Kidney (tissue), 14 donors: Measurements from ENCODE around the gene GLP2R. TPM values are rescaled to one million over a fixed set of nuclear protein-coding genes. Genes with fewer than 3 reads are reported as not detected.

Experiments
- DNase-seq, 5 donors: peaks; one replicate each; pipeline ENCODE4 v3.0.0-alpha.2; 2013 to 2020
- FAIRE-seq: peaks from 2 replicates; lab custom pipeline; 2012; peaks lifted over from hg19 to GRCh38; lab: Jason Lieb, UNC
- H3K27ac ChIP-seq, 2 donors: one replicate each; pipeline ENCODE4 v1.7.0; 2013; ENCODE audit warnings: low read depth in 2 of 2, low read length in 2 of 2, inconsistent platforms in 1 of 2
- H3K27me3 ChIP-seq: one replicate; pipeline ENCODE4 v1.7.1; 2013; ENCODE audit warnings: low read length, inconsistent platforms; ENCODE audit not compliant: control insufficient read depth, insufficient read depth
- H3K36me3 ChIP-seq, 3 donors: one replicate each; pipeline versions ENCODE4 v1.7.0 to v1.7.1; 2013; ENCODE audit warnings: low read length in 3 of 3, control low read depth in 1 of 3, inconsistent platforms in 1 of 3; ENCODE audit not compliant: insufficient read depth in 3 of 3, control insufficient read depth in 2 of 3
- H3K4me1 ChIP-seq, 3 donors: one replicate each; pipeline versions ENCODE4 v1.7.0 to v1.7.1; 2013; ENCODE audit warnings: low read length in 3 of 3, inconsistent platforms in 1 of 3, low read depth in 1 of 3; ENCODE audit not compliant: control insufficient read depth in 2 of 3, insufficient read depth in 2 of 3
- H3K4me3 ChIP-seq, 3 donors: one replicate each; pipeline versions ENCODE4 v1.7.0 to v1.8.1; 2013; ENCODE audit warnings: low read length in 3 of 3, control low read depth in 1 of 3, inconsistent platforms in 1 of 3
- H3K9ac ChIP-seq, 3 donors: one replicate each; pipeline versions ENCODE4 v1.7.0 to v1.7.1; 2013; ENCODE audit warnings: low read length in 3 of 3, control low read depth in 1 of 3, inconsistent platforms in 1 of 3
- H3K9me3 ChIP-seq, 3 donors: one replicate each; pipeline versions ENCODE4 v1.7.0 to v1.7.1; 2013; ENCODE audit warnings: low read length in 3 of 3, control low read depth in 1 of 3, inconsistent platforms in 1 of 3; ENCODE audit not compliant: control insufficient read depth in 2 of 3, insufficient read depth in 1 of 3
- CTCF ChIP-seq: IDR thresholded peaks from 3 replicates; pipeline ENCODE4 v1.5.1; 2012; ENCODE audit warnings: mild to moderate bottlenecking, moderate library complexity, borderline replicate concordance; ENCODE audit not compliant: insufficient read depth; ENCODE audit errors: extremely low read depth
- intact Hi-C: fragments of 100-400 bp; cut with DNase I; formaldehyde crosslinking; loops from one replicate; pipeline ENCODE4 v1.11.1; 2022
- polyA plus RNA-seq: library from polyadenylated mRNA; stranded (reverse); fragments of 350-450 nt; fragmentation: Illumina TruSeq; extraction: RNeasy Lipid Tissue Mini Kit (QIAGEN cat#74804); gene quantifications from one replicate; pipeline ENCODE4 v1.2.3, GENCODE V29; 2014; ENCODE audit warnings: low read depth, low replicate concordance; ENCODE audit not compliant: insufficient read depth
- total RNA-seq: library from RNA; stranded (reverse); fragmentation: NEBNext Ultra II Directional; extraction: Animal tissue kit (Norgen Biotek cat#: 25700); gene quantifications from one replicate; pipeline ENCODE4 v1.2.1, GENCODE V29; 2021
- donor health status: control.
- donor health status: control.
- donor health status: control.
- donor health status: control.
- donor health status: control.
- donor health status: DM: yes; HTN: yes; CAD: no.
- donor health status: Normal renal cell carcinoma (clear cell type).

Gene GLP2R
- total and polyA plus RNA-seq, 2 donors from 2014 or later = not detected

GRCh38 chr17:9874722-9875121 is 49.0 kb downstream of the GLP2R start:
- TF ChIP-seq CTCF = no peak
- Histone ChIP-seq H3K36me3 (no peaks in the 10 kb centered on the region), H3K27ac (no peak overlapping the region), H3K4me3 (no peak overlapping the region), H3K9me3 (no peaks in the 10 kb centered on the region), H3K4me1 (no peaks in the 10 kb centered on the region), H3K9ac (no peak overlapping the region), H3K27me3 (no peaks in the 10 kb centered on the region)
- FAIRE-seq = no peak
- DNase-seq = no peak
- intact Hi-C loops = no loop called here

- no peaks in the 10 kb centered on the region for H3K9me3 ChIP-seq
- H3K36me3 ChIP-seq = no peaks in the 10 kb centered on the region
- FAIRE-seq = no peak
- no peak overlapping the region for H3K27ac ChIP-seq
- no peak for TF ChIP-seq CTCF
- no peaks in the 10 kb centered on the region for H3K4me1 ChIP-seq
- DNase-seq = no peak
- H3K4me3 ChIP-seq = no peak overlapping the region
- H3K9ac ChIP-seq = no peak overlapping the region
- intact Hi-C loops = no loop called here
- no peaks in the 10 kb centered on the region for H3K27me3 ChIP-seq
Measured at GRCh38 chr17:9875441-9875840, 49.7 kb downstream of the GLP2R start.

- Histone ChIP-seq H3K9ac (no peak overlapping the region), H3K4me1 (no peaks in the 10 kb centered on the region), H3K4me3 (no peak overlapping the region), H3K36me3 (no peaks in the 10 kb centered on the region), H3K27ac (no peak overlapping the region), H3K27me3 (no peaks in the 10 kb centered on the region), H3K9me3 (peaks cover 0 to 4% (median 3%) of the 10 kb centered on the region in 3 donors)
- intact Hi-C loops = no loop called here
- DNase-seq (no peak), FAIRE-seq (no peak)
- TF ChIP-seq CTCF = no peak
Measured at GRCh38 chr17:9878356-9878755, 52.6 kb downstream of the GLP2R start.
